GM21423 (cell line): ENCODE results near the gene SLC15A5.

Experiments used
- ATAC-seq: cut with Tn5 transposase; IDR thresholded peaks from one replicate; pipeline ENCODE4 v1.9.1; 2021; ENCODE audit warnings: mild to moderate bottlenecking, moderate library complexity; ENCODE audit not compliant: unreplicated experiment

Gene SLC15A5

DNA sequence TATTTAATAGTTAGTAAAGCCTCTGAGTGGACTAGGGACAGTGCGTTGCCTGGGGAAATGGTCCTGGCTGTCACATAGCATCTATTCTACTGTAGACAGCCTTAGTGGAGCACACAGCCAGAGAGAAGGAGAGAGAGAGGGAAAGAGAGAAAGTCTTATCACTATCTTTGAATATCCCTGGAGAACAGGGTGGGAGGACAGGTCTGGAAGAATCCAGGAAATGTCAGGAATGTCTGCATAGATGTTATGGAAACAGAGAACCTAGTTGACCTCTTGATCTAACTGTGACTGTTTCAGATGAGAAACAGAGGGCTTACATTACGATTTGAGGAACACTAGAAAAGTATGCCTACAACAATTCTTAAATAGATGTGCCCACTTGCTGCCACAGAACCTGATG is 92.8 kb downstream of the SLC15A5 start:
- ATAC-seq = no peak

DNA sequence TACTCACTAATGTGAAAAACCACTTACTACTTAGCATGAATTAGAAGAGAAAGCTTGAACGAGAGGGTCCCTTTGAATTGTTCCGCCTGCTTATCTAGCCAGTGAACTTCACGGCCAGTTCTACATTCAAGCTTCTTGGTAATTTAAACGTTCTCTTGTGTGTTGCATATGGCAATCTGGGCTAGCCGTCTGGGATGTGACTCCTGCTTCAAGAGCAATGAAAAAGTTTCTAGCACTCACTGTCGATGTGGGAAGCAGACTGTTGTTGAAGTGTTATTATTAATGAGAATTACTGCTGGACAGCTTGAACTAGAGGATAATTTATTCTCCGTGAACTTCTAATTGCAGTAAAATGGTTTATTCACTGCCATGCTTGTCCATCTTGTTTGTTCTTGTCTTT is 93.9 kb downstream of the SLC15A5 start:
- no peak for ATAC-seq

DNA sequence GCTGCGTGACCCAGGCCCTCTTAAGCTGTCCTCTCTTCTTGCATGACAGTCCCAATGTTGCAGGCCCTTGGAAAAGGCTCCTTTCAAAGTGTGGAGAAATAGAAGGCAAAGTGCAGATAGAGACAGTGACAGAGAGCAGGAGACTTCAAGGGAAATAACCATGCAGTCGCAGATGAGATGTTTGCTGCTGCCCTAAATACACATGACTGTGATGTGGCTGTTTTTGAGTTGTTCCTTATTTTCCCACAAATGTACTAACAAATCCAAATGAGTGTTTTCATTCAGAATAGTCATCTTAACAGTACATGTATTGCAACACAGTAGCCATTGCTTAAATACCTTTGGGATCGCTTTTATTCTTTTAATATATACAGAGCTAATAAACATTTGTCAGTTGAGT is 101.6 kb downstream of the SLC15A5 start:
- ATAC-seq = no peak

DNA sequence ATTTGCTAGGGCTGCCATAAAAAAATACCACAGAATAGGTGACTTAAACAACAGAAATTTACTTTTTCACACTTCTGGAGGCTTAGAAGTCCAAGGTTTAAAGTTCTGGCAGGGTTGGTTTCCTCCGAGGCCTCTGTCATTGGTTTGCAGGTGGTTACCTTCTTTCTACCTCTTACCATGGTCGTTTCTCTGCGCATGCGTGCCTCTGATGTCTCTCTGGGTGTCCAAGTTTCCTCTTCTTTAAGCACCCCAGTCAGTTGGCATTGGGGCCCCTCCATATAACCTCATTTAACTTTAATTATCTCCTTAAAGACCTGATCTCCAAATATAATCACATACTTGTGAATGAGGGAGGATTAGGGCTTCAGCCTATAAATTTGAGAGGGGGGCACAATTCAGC is 103.2 kb downstream of the SLC15A5 start:
- ATAC-seq = no peak

DNA sequence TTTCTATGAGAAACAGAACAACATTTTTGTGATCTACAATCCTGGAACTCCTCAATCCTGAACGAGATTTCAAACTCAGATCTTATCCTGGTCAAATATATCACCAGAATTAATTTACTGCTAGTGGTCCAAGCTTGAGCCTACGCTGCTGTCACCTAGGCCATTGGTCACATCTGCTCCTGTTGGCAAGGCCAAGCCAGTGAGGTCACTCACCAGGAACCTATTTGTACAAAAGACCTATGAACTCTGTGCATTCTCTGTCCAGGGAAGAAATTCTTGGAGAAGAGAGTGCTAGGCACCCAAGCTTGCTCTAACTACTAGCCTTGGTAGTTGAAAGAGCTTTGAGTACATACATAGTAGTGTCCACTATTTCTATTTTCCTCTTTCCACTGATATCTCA is 106.1 kb downstream of the SLC15A5 start:
- ATAC-seq = no peak

DNA sequence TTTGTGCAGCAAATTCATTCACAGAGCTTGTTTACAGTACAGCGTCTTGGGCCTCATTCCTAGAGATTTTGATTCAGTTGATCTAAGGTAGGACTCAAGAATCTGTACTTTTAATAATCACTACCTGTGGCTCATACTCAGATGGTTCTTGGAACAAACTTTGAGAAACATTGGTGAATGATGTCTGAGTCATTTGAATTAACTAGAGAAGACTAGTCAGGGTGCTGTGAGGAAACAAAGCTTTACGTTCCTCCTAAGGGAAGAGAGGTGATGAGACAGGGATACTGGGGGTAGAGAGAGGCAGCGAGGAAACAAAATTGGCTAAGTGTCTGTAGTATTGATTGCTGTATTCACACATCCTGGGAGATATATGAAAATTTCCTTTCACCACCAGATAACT is 109.4 kb downstream of the SLC15A5 start:
- ATAC-seq = no peak

DNA sequence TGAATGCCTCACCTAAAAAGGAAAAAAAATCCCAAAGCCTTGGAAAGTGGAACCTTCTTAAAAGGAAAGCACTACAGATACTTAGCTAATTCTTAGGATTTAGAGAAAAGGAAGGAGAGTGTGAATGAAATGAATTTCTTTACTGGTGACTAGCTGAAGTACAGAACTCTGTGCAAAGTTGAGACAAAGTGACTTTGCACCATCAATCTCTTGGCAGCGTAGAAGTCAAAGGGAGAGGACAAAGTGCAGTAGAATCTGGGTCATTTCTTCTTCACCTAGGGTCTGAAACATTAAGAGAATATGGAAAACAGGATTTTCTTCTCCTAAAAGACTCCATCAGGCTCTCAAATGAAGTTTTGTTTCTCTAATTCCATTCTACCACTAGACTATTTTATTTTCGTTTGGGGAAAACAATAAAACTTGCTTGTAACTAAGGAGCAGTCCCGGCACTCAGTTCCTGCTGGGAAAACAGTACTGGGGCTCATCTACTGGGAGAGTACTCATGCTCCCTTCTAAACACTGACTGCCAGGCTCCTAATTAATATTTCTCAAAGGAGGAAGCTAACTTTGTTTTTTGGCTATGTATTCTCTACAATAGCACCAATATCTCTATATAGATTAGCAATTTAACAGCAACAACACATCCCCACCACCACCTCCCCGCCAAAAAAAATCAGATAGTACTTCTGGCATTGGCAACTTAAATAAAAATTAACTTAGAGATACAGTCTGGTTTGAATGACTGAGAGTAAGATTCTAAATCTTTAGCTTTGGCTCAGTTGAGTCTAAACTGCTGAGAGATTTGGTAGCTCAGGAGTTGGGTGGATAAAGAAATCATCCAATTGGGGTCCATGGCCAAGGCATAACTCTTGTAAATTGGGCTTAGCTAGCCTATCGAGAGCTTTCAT is 110.7 kb downstream of the SLC15A5 start:
- ATAC-seq = no peak

DNA sequence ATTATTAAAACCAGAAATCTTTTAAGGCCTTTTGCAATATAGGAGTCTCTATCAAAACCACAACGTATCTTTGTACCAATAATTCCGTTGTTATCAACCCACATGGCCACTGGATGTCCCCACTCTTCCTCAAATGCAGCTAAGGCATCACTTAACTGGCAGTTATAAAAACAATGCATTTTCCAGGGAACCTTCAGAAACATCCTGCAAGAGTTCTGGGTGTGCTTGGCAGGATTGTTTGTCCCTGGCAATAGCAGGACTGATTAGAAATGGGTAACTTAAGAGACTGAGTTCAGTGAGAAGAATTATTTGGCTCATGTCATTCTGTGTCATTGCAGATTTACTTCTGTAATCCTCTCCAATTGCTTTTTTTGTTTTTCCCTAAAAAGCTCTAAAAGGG is 112.0 kb downstream of the SLC15A5 start:
- ATAC-seq = no peak

DNA sequence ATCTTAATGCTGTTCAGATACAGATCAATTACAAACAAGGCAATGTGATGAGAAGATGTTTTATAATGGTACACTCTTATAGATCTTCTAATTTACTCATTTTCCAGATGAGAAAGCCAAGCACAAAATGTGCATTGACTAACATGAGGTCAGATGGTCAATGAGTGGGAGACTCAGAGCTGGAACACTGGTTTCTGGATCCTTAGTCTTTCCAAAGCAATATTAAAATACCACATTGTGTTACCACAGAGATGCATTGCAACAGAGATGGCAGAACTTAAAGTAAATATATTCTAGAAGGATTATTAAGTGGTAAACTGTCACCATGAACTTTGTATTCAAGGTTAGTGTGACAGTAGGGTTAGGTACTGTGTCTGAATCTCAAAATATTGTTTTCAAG is 113.6 kb downstream of the SLC15A5 start:
- no peak for ATAC-seq

DNA sequence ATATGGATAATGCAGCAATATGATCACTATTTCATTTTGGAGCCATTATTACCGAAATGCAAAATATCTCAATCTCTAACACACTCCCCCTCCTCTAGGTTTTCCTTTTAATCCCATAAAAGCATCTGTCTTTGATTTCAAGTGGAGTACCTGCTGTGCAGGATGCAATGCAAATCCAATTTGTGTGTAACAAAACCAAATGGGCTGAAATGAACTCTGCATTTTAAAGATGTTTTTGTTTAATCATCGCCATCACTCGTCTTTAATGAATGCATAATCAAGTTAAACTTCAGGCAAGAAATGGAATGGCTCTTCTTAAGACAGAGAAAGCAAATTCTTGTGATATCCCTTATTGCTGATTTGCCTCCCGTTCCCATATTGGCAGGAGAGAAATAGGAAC is 114.3 kb downstream of the SLC15A5 start:
- no peak for ATAC-seq

DNA sequence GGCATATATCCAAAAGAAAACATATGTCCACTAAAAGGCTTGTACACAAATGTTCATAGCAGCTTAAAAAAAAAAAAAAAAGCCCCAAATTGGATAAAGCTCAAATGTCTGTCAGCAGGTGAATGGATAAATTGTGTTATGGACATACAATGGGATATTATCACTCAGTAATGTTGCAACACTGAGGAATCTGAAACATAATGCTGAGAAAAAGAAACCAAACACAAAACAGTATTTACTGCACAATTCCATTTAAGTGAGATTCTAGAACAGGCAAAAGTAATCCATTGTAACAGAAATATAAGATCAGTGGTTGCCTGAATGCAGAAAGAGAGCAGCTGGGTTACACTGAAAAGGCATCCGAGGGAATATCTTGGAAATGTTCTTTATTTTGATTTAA is 117.9 kb downstream of the SLC15A5 start:
- no peak for ATAC-seq

DNA sequence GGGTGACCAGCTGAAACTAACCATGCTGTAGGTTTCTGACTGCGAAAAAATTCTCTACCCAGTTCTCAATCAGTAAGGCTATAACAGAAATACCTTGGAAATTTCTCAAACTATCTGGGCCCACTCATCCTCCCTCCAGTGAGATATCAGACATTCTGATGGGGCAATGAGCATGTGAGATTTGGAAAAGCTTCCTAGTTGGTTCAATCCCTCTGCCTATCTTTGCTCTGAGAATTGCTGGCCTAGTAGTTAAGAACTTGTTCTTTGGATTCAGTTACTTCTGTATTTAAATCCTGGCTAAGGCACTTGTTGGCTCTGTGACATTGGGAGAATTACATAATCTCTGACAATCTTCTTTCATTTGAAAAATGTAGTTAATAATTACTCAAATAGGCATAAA is 119.4 kb downstream of the SLC15A5 start:
- ATAC-seq = no peak

DNA sequence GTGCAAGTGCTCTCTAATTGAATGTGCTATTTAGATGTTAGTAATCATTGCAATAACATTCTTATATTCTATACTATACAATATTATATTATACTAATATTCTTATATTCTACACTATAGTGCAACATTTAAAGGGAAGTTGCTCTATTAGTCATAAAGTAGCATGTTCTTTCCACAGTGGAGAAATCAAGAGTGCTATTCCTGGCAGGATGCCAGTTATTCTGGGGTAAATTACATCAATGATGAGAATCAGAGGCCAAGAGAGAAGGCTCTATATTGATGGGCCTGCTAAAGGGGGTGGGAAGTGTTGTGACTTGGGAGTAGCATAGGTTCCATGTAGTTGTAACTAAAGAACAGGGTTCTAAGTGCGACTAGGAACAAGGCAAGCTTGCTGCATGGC is 121.5 kb downstream of the SLC15A5 start:
- no peak for ATAC-seq

DNA sequence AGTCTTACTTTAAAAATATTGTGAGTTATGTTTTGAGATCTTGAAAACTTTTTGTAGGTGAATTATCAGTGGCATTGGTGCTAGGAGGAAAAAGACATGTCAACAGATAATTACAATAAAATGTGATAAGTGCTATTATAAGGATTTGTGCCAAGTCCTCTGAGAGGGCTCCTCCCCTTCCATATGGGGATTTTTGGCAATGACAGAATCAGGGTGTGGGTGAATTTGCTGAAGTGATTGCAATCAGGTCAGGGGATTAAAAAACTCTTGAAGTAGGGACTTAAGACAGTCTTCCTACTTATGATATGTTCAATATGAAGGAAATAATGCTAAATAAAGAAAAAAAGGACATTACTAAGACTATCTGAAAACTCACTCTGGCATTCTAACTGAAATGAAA is 122.5 kb downstream of the SLC15A5 start:
- ATAC-seq = no peak

DNA sequence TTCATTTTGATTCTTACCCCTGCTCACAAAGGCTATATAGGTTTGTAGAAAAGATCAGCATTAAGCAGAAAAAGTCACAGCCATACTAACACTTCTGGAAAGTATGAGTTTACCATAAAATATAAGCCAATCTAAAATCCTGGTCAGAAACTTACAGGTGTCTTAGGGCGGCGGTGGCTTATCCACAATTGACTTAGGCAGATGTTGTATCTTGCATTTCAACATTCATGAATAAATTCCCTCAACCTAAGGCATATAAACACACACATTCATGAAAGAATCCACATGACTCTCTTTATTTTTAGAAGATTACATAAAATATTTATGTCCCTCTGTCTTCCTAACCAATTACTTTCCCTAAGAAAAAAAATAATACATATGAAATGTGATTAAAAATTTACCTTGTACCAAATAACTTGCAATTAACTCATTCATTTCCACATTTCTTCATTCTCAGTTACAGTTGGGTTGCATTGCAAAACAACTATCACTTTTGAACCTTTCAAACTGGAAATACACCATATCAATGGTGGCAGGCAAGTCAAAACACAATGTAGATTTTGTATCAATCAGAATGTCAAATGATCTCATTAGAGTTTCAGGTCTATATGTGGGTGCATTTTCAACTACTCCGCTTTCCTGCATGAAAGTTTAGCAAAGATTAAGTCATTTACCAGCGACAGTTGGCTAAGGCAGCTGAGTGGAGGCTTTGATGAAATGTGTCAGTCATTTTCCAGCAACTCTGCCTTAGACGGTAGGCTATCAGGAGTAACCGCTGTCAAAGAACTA is 124.4 kb downstream of the SLC15A5 start:
- ATAC-seq = no peak

DNA sequence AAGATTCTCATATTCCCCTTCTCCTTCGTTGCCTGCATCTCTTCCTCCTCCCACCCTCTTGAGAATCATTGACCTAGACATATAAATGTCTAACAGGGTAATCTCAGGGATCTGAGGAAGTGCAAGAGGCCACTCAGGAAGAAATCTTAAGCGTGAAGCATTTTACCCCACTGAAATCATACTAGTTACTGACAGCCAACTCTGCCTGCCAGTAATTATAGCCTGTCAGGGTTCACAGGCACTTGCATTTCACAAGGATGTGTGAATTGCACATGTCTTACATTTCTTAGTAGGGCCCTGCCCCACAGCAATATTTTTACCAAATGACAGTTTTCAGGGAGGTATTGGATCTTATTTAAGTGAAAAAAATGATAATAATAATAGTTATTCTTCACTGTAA is 127.2 kb downstream of the SLC15A5 start:
- no peak for ATAC-seq

DNA sequence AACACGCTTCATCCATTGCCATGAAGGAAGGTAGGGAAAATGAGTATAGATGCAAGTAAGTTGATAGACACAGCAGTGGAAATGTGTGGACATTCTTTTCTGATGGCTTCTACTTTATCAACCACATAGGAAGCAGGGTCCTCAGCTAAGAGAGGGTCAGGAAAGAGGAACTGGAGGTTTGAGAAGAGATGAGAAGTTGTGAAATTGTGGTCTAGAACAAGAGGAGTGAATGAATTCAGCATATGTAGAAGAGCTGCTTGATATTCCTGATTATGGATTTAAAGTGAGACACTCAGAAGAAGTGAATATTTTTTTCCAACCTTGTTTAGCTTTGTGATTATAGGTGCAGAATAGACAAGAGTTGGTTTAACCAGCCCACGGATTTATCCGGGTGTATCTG is 128.5 kb downstream of the SLC15A5 start:
- ATAC-seq = no peak
